ENCODE measurements around the gene GFRA1.
A peak's percentile ranks its signal among the peaks of the same experiment; 100 is the strongest.
"Not testable (repeated sequence)": the region's sequence is repeated elsewhere in the genome, so short reads cannot be mapped to it uniquely, and the experiment has no call there.

The GFRA1 gene

GRCh38 chr10:116059320-116059719, 213.7 kb downstream of the GFRA1 start:
- DNase-seq (ENCODE audit: low read depth) = no peak
- H3K4me3 ChIP-seq (ENCODE audit: low read depth, low read length) = no peak overlapping the region

DNA sequence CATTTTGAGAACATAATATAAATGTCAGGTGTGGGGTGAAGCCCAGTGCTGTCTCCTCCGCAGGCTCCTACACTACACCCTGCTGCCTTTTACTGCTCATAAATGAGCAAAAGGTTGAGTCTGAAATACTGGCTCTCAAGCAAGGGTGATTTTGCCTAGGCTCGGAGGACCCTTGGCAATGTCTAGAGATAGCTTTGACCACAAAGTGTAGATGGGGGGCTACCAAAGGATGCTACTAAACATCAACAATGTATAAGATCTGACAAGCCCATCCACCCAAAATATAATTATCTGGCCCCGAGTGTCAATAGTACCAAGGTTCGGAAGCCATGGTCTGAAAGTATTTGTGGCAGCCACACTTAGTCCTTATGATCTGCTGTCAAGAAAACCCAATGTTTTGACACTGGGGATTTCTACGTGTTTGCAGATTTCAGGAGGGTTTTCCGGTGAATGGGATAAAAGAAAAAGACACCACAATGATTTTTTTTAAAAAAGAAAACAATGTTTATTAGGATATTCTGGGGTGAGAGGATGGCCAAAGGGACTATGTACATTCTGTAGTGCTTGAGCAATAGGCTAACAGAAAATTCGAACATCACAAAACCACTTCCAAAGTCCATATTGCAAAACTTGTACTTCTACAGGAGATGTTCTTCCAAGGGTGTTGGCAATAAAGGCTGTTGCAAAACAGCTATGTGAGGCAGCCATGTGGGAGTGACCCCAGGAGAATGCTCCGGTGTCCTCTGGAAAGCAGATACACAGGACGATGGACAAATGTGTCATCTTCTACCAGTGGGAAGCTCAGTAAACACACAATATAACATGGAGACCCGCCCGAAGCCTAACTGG, 216.3 kb downstream of the GFRA1 start:
- peak; percentile 38 for DNase-seq (ENCODE audit: low read depth)

GRCh38 chr10:116055917-116056252, 217.1 kb downstream of the GFRA1 start:
- no peak overlapping the region for H3K4me3 ChIP-seq (ENCODE audit: low read depth, low read length)

More for the DNA sequence above, 216.3 kb downstream of the GFRA1 start:
- no peak overlapping the region for H3K4me3 ChIP-seq (ENCODE audit: low read depth, low read length)

GRCh38 chr10:116055252-116055916, 217.6 kb downstream of the GFRA1 start:
- H3K4me3 ChIP-seq (ENCODE audit: low read depth, low read length) = no peak overlapping the region
- no peak for DNase-seq (ENCODE audit: low read depth)

More at GRCh38 chr10:116055917-116056252, 217.1 kb downstream of the GFRA1 start:
- DNase-seq (ENCODE audit: low read depth) = no peak

- peak; percentile 31 for DNase-seq (ENCODE audit: low read depth)
- no peak overlapping the region for H3K4me3 ChIP-seq (ENCODE audit: low read depth, low read length)
Measured at GRCh38 chr10:116053910-116054309, 219.1 kb downstream of the GFRA1 start.

- not testable (repeated sequence) for DNase-seq (ENCODE audit: low read depth)
Measured at GRCh38 chr10:116053009-116053730, 219.8 kb downstream of the GFRA1 start.

DNA sequence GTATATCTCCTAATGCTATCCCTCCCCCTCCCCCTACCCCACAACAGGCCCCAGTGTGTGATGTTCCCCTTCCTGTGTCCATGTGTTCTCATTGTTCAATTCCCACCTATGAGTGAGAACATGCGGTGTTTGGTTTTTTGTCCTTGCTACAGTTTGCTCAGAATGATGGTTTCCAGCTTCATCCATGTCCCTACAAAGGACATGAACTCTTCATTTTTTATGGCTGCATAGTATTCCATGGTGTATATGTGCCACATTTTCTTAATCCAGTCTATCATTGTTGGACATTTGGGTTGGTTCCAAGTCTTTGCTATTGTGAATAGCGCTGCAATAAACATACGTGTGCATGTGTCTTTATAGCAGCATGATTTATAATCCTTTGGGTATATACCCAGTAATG, 220.5 kb downstream of the GFRA1 start:
- H3K4me3 ChIP-seq (ENCODE audit: low read depth, low read length); DNase-seq (ENCODE audit: low read depth): not testable (repeated sequence)

More at GRCh38 chr10:116053009-116053730, 219.8 kb downstream of the GFRA1 start:
- not testable (repeated sequence) for H3K4me3 ChIP-seq (ENCODE audit: low read depth, low read length)

- no peak for DNase-seq (ENCODE audit: low read depth)
- H3K4me3 ChIP-seq (ENCODE audit: low read depth, low read length) = no peak overlapping the region
Measured at GRCh38 chr10:116049974-116050304, 223.1 kb downstream of the GFRA1 start.

DNA sequence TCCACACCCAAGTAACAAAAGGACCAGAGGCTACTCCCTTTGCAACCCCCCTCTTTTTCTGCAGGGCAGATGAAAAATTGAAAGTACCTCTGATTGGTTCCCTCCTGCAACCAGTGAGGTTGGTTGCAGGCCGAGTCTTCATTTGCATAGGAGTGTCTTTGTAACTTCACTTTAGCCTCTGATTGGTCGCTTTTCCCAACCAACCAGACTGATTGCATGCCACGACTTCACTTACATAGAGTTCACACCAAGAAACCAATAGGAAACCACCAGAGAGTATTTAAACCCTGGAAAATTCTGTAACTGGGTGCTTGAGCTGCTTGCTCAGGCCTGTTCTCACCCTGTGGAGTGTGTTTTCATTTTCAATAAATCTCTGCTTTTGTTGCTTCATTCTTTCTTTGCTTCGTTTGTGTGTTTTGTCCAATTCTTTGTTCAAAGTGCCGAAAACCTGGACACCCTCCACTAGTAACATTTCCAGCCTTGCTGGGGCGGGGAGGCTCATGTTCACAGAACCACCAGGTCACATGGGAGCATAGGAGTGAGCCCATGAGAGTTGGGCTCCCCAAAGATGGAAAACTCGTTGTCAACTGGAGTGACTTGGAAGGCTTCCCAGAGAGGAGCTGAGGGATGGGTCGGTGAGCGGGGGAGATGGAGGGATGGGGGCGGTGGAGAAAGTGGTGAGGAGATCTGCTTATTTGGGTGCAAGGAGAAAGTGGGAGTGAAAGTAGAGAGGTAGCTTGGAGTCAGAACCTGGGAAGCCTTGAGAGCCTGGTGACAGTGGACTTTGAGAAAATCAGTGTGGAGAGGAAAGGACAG, 223.6 kb downstream of the GFRA1 start:
- DNase-seq (ENCODE audit: low read depth) = no peak
- no peak overlapping the region for H3K4me3 ChIP-seq (ENCODE audit: low read depth, low read length)

- DNase-seq (ENCODE audit: low read depth) = no peak
- H3K4me3 ChIP-seq (ENCODE audit: low read depth, low read length) = no peak overlapping the region
Measured at GRCh38 chr10:116045366-116046356, 227.3 kb downstream of the GFRA1 start.

DNA sequence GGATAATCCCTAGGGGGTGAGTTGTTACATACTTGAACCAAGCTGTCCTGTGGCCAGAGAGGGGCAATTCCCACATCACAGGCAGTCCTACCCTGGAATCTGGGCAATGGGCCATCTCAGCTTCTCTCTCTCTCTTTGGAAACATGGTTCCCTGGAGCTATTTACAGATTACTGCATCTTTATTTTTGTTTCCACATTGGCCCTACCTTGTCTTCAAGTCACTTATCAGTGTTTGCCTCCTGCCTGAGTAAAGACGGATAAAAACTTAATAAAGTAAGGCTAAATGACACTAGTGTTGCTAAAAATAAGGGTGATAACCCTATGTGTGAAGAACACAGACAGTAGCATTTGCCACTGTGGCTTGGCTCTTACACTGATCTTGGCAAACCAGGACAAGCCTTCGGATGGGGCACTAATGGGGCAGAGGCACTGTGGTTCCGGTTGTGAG, 228.2 kb downstream of the GFRA1 start:
- peak; percentile 53 for DNase-seq (ENCODE audit: low read depth)
- H3K4me3 ChIP-seq (ENCODE audit: low read depth, low read length) = no peak overlapping the region

GRCh38 chr10:116043861-116044260, 229.1 kb downstream of the GFRA1 start:
- no peak overlapping the region for H3K4me3 ChIP-seq (ENCODE audit: low read depth, low read length)
- no peak for DNase-seq (ENCODE audit: low read depth)

DNA sequence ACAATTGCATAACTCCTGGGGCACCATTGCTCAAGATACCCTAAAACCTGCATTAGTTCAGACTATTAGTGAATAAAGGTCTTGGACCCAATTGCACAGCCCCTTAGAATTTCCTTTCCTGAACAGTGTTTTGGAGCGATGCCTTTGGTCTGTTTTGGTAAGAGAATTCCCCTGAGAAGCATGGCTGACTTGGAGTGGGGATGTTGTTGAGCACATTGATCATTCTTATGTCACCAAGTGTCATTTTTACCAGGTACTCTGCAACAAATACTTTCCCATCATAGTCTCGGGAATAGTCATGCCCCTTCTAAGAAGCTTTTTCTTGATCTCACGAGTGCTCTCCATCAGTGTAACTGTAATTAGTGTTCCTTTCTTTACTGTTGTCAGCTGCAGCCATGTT, 229.7 kb downstream of the GFRA1 start:
- no peak for DNase-seq (ENCODE audit: low read depth)
- no peak overlapping the region for H3K4me3 ChIP-seq (ENCODE audit: low read depth, low read length)

GRCh38 chr10:116041948-116042347, 231.1 kb downstream of the GFRA1 start:
- no peak overlapping the region for H3K4me3 ChIP-seq (ENCODE audit: low read depth, low read length)
- DNase-seq (ENCODE audit: low read depth) = no peak

DNA sequence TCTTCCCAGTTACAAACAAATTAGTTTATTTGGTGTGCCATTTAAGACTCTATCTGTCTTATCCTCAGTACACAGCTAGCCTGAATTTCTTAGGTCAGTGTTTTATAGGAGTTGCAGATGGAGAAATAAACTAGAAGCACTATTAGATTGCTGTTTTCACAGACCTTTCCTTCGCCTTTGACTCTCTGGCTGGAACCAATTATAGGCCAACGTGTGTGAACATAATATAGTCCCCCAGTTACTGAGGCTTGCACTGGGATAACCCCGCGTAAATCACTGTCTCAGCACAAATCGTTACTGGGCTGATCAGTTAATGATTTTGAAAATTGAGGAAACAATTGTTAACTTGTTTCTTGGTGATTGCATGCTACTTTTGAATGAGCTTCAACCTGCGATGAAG, 233.4 kb downstream of the GFRA1 start:
- no peak overlapping the region for H3K4me3 ChIP-seq (ENCODE audit: low read depth, low read length)
- DNase-seq (ENCODE audit: low read depth) = no peak

DNA sequence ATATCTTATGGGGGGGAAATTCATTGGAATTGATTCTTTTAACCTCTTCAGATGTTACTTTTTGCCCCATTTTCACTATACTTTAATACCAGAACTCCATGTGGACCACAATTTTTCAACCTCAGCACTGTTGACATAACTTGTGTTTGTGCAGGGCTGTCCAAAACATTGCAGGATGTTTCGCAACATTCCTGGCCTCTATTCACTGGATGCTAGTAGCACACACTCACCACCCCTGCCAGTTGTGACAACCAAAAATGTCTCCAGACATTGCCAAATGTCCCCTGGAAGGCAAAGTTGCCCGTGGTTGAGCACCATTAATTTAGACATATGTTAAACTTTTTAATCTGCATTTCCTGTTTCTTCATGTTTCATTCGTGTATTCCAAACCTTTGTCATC, 234.7 kb downstream of the GFRA1 start:
- peak; percentile 66 for DNase-seq (ENCODE audit: low read depth)
- H3K4me3 ChIP-seq (ENCODE audit: low read depth, low read length) = no peak overlapping the region

DNA sequence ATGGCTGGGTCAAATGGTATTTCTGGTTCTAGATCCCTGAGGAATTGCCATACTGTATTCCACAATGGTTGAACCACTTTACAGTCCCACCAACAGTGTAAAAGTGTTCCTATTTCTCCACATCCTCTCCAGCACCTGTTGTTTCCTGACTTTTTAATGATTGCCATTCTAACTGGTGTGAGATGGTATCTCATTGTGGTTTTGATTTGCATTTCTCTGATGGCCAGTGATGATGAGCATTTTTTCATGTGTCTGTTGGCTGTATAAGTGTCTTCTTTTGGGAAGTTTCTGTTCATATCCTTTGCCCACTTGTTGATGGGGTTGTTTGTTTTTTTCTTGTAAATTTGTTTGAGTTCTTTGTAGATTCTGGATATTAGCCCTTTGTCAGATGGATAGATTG, 237.6 kb downstream of the GFRA1 start:
- not testable (repeated sequence) for DNase-seq (ENCODE audit: low read depth); H3K4me3 ChIP-seq (ENCODE audit: low read depth, low read length)

- no peak for DNase-seq (ENCODE audit: low read depth)
- H3K4me3 ChIP-seq (ENCODE audit: low read depth, low read length) = no peak overlapping the region
Measured at GRCh38 chr10:116030576-116030975, 242.4 kb downstream of the GFRA1 start.

Data from skeletal muscle cell (primary cell).